ENCODE data around the gene MRM1. TPM values are rescaled to one million over a fixed set of nuclear protein-coding genes. Genes with fewer than 3 reads are reported as not detected.

Gene MRM1
- polyA plus RNA-seq, 3 donors = 0.82 to 2.3 (median 1.5) TPM

GRCh38 chr17:36629970-36630502 is 28.7 kb downstream of the MRM1 start:
- Histone ChIP-seq H3K4me3 (replicated peaks in 1 of 3; ENCODE audit: low read depth in 2 of 3, low read length in 3 of 3) (no peak overlapping the region), H2AFZ (ENCODE audit: insufficient read depth, low read depth, low read length, poor library complexity, severe bottlenecking) (no peak overlapping the region), H3K9ac (ENCODE audit: insufficient read depth, low read length, poor library complexity, severe bottlenecking) (no peak overlapping the region), H3K27me3 (ENCODE audit: control insufficient read depth in 2 of 2, insufficient read depth in 2 of 2, low read length in 2 of 2) (no peaks in the 10 kb centered on the region), H3K4me1 (ENCODE audit: control insufficient read depth in 1 of 2, insufficient read depth in 2 of 2, low read length in 2 of 2) (peaks cover 3 to 6% of the 10 kb centered on the region in 2 donors), H3K4me2 (replicated peaks; ENCODE audit: extremely low read depth, low read length, poor library complexity, severe bottlenecking) (no peak overlapping the region), H3K79me2 (ENCODE audit: insufficient read depth, low read length) (no peaks in the 10 kb centered on the region), H4K20me1 (ENCODE audit: insufficient read depth, low read length) (no peaks in the 10 kb centered on the region), H3K9me3 (replicated peaks in 1 of 2; ENCODE audit: control insufficient read depth in 1 of 2, insufficient read depth in 1 of 2, low read length in 2 of 2) (no peaks in the 10 kb centered on the region), H3K36me3 (replicated peaks in 1 of 2; ENCODE audit: control insufficient read depth in 1 of 2, insufficient read depth in 2 of 2, low read length in 2 of 2) (no peaks in the 10 kb centered on the region), H3K27ac (ENCODE audit: low read depth in 1 of 2, low read length in 2 of 2) (no peak overlapping the region)
- Mint-ChIP-seq H3K27me3 (ENCODE audit: low read depth in 3 of 3) (peaks cover 5 to 8% (median 6%) of the 10 kb centered on the region in 3 donors), H3K4me1 (peaks cover 3% of the 10 kb centered on the region), H3K36me3 (no peaks in the 10 kb centered on the region), H3K9me3 (peaks cover 0 to 6% (median 0%) of the 10 kb centered on the region in 7 donors), H3K4me3 (no peak overlapping the region), H3K27ac (no peak overlapping the region)
- DNase-seq = no peak
- TF ChIP-seq, protein P1, sequence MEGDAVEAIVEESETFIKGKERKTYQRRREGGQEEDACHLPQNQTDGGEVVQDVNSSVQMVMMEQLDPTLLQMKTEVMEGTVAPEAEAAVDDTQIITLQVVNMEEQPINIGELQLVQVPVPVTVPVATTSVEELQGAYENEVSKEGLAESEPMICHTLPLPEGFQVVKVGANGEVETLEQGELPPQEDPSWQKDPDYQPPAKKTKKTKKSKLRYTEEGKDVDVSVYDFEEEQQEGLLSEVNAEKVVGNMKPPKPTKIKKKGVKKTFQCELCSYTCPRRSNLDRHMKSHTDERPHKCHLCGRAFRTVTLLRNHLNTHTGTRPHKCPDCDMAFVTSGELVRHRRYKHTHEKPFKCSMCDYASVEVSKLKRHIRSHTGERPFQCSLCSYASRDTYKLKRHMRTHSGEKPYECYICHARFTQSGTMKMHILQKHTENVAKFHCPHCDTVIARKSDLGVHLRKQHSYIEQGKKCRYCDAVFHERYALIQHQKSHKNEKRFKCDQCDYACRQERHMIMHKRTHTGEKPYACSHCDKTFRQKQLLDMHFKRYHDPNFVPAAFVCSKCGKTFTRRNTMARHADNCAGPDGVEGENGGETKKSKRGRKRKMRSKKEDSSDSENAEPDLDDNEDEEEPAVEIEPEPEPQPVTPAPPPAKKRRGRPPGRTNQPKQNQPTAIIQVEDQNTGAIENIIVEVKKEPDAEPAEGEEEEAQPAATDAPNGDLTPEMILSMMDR (IDR thresholded peaks at IDR 0.05) = no peak
- intact Hi-C loops (cut with micrococcal nuclease) = loop anchor here (1.0 to 10.0 kb wide), 5 partner anchors 417 to 745 kb away; partner anchors contain the start of gene C17orf78 (in 2 of the 2)
- 73% methylated on average over 5 of the region's 8 CpGs for WGBS (ENCODE audit: insufficient coverage)

- intact Hi-C loops (cut with micrococcal nuclease) = loop anchor here in 1 of 2 donors (5.0 kb wide), 1 partner anchor 601 kb away; no protein-coding TSS in a partner anchor
- H2AFZ ChIP-seq (ENCODE audit: insufficient read depth, low read depth, low read length, poor library complexity, severe bottlenecking) = no peak overlapping the region
- no peak overlapping the region for H3K4me3 ChIP-seq (replicated peaks in 1 of 3; ENCODE audit: low read depth in 2 of 3, low read length in 3 of 3)
- no peak for DNase-seq
- TF ChIP-seq, protein P1 (IDR thresholded peaks at IDR 0.05) = no peak
- no peaks in the 10 kb centered on the region for H3K79me2 ChIP-seq (ENCODE audit: insufficient read depth, low read length)
- Mint-ChIP-seq H3K4me3 (no peak overlapping the region), H3K27ac (no peak overlapping the region), H3K9me3 (peaks cover 0 to 2% (median 0%) of the 10 kb centered on the region in 7 donors), H3K27me3 (ENCODE audit: low read depth in 3 of 3) (peaks cover 5 to 13% (median 6%) of the 10 kb centered on the region in 3 donors), H3K36me3 (no peaks in the 10 kb centered on the region), H3K4me1 (no peaks in the 10 kb centered on the region)
- H3K9me3 ChIP-seq (replicated peaks in 1 of 2; ENCODE audit: control insufficient read depth in 1 of 2, insufficient read depth in 1 of 2, low read length in 2 of 2) = no peaks in the 10 kb centered on the region
- no peaks in the 10 kb centered on the region for H4K20me1 ChIP-seq (ENCODE audit: insufficient read depth, low read length)
- no peak overlapping the region for H3K9ac ChIP-seq (ENCODE audit: insufficient read depth, low read length, poor library complexity, severe bottlenecking)
- no peak overlapping the region for H3K4me2 ChIP-seq (replicated peaks; ENCODE audit: extremely low read depth, low read length, poor library complexity, severe bottlenecking)
- WGBS (ENCODE audit: insufficient coverage) = 93% methylated on average over 3 of the region's 4 CpGs
- no peaks in the 10 kb centered on the region for H3K36me3 ChIP-seq (replicated peaks in 1 of 2; ENCODE audit: control insufficient read depth in 1 of 2, insufficient read depth in 2 of 2, low read length in 2 of 2)
- no peaks in the 10 kb centered on the region for H3K4me1 ChIP-seq (ENCODE audit: control insufficient read depth in 1 of 2, insufficient read depth in 2 of 2, low read length in 2 of 2)
- no peaks in the 10 kb centered on the region for H3K27me3 ChIP-seq (ENCODE audit: control insufficient read depth in 2 of 2, insufficient read depth in 2 of 2, low read length in 2 of 2)
- H3K27ac ChIP-seq (ENCODE audit: low read depth in 1 of 2, low read length in 2 of 2) = no peak overlapping the region
Measured at GRCh38 chr17:36631022-36631421, 29.6 kb downstream of the MRM1 start.

Measured in CD14-positive monocyte (primary cell).